GM18907 (cell line): ENCODE measurements around the gene HOATZ.
A peak's percentile ranks its signal among the peaks of the same experiment; 100 is the strongest.

Experiments used
- ATAC-seq: cut with Tn5 transposase; IDR thresholded peaks from one replicate; pipeline ENCODE4 v1.9.1; 2021; ENCODE audit warnings: mild to moderate bottlenecking, moderate library complexity; ENCODE audit not compliant: unreplicated experiment

HOATZ gene

DNA sequence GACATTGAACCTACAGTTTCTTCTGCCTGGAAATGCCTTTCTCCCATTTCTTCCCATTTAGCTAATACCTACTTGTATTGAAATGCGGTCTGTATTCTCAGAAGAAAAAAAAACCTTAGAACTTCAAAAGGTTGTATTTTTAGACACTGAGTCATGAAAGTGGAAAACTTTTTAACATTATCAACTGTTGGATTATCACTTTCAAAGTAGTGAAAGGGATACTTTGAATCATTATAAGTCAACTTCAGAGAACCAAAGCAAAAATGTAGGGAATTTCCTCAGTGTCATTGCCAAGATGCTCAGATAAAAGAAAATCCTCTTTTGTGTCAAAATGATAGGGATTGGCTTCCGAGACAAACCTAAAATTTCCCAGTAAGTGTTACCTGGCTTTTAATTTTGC is 6.6 kb downstream of the HOATZ start:
- ATAC-seq: no peak

DNA sequence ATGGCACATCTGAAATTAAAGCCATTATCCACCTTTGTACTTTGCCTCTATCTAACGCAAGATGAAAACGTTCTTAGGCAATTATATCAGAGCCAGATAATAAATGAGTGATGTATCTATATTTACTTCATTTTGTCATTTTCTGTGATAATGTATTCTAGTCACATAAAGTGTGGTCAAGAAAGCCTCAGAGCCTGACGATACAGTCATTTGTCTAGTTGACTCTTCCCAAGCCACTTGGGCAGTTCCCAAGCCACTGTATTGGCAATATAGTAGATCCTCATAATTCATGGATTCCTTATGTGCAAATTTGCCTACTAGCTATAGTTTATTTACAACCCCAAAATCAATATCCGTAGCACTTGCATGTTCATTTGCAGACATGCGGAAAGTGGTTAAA is 7.8 kb downstream of the HOATZ start:
- ATAC-seq: no peak

GRCh38 chr11:111523343-111523742 is 8.8 kb downstream of the HOATZ start:
- ATAC-seq: no peak

GRCh38 chr11:111524056-111524455 is 9.5 kb downstream of the HOATZ start:
- no peak for ATAC-seq

DNA sequence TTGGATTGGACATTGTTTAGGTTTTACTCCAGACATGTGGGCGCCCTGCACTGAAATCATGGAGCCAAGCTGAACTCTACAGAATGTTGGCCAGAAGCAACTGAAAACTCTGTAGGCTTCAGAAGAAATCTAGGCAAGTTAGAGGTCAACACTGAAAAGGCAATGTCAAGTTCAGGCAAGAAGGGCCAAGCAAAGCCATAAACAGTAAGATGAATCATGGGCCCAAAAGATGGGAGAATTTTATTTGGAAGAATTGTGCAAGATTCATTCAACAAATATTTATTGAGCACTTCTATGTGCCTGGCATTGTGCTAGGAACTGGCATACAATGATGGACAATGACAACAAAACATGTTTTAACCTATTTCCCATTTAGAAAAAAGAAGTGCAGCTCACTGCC is 10.9 kb downstream of the HOATZ start:
- ATAC-seq: no peak

GRCh38 chr11:111526501-111526900 is 11.9 kb downstream of the HOATZ start:
- peak; percentile 74 for ATAC-seq

DNA sequence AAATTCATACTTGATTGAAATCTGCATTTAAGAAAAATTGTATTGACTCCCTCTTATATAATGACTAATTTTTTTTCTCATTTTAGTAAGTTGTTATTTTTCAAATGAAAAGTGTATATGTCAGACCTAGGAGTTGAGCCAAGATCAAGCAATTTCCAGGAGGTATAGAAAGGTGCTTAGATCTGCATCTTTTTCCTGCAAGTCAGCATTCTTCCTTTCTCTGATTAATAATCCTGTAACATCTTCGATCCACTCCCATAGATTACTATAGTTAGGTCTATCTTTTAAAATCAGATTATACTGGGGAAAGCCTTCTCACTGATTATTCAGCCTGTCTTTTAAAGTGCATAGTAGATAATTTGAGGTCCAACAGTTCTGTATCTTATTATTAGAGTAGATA is 12.7 kb downstream of the HOATZ start:
- no peak for ATAC-seq

DNA sequence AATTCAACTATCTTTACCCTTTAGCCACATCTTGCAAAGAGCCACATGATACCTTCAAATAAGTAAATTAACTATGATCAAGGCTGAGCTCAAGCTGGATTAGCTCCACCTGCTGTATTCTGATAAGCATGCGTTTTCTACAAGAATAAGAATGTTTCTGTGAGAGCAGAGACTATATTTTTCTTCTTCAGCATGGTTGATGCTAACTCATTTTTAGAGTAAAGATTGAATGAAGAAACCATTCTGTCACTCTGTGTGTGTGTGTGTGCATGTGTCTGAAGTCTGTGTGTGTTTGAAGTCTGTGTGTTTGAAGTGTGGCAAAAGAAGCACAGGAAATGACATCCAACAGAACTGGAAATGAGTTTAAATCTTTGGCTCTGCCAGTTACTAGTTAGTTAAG is 14.0 kb downstream of the HOATZ start:
- no peak for ATAC-seq

DNA sequence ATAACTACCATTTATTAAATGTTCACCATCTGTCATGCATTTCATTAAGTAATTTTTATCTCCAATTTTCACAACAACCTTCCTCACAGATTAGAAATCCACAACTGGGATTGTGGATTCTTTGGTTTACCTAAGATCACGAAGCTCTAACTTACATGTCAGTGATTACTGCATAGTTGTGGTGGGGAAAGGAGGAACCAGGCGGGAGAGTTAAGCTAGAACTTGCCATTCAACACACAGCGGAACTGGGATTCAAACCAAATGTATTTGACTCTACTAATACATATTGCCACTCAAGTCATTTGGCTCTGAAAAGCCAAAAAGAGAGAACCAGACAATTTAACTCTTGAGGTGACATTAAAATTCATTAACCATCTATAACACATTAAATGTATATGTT is 15.5 kb downstream of the HOATZ start:
- no peak for ATAC-seq

GRCh38 chr11:111531136-111531535 is 16.6 kb downstream of the HOATZ start:
- no peak for ATAC-seq

DNA sequence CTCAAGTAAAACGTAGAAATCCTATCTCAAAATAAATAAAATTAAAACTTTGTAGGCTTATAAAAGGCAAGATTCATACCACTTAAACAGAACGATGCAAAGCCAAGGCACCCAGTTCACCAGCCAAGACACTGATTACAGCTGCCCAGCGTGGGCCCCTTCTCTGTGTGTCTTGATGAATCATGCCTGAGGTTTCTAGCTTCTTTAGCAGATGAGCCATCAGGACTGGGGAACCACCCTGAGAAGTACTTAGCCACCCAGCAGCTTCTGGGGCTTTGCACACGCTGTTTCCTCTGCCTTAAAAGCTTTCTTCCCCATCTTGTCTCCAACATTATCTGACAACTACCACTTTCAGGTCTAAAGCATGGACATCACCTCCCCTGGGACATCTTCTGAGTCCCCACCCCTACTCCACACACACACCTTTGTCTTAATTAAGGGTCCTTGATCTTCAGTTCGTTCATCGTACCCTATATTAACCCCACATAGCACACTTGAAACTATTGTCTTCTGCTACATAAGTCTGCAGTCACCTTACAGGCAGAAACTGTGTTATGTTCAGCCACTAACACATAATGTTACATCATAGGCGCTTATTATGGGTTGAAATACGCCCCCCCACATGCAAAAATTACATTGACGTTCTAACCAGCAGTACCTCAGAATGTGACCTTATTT is 17.2 kb downstream of the HOATZ start:
- ATAC-seq: peak; percentile 79

GRCh38 chr11:111532365-111532709 is 17.8 kb downstream of the HOATZ start:
- ATAC-seq: no peak

DNA sequence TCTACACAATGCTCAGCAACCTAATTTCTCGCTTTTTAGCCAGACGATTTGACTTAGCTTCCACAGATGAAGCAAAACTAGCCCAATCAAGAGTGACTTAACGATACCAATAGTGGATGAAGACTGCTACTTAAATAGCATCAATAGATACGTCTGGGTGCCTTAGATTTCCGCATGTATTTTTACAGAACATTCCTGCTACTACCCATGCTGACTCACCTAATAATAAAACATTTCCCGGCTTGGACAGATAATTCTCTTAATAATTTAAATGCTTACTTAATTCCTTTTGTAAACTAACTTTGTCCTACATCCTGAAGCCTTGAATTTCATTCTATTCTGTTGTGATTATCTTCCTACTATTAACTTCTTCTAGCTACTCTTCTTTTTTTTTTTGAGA is 20.7 kb downstream of the HOATZ start:
- no peak for ATAC-seq

DNA sequence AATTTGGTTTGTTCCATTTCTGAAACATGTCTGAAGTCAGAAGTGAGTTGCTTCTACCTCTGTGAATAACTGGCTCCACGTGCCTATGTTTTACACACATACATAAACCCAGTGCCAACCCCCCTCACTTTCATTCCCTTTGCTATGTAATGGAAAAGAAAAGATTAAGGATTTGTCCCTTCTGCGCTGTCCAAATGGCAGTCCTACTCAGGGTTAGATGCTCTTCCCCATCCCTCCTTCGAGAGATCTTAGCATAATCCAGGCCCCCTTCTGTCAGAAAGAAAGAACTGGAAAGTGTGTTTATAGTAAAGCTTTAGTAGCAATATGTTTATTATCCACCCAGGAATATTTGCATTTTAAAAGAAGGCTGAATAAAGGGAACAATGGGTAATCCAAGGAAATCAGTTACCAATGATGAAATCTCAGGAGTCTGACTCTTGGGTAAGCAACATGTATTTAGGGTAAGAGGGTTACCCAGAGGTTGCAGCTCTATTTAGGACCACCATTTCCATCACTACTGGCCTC is 22.8 kb downstream of the HOATZ start:
- no peak for ATAC-seq

GRCh38 chr11:111538407-111539114 is 24.0 kb downstream of the HOATZ start:
- ATAC-seq: no peak

DNA sequence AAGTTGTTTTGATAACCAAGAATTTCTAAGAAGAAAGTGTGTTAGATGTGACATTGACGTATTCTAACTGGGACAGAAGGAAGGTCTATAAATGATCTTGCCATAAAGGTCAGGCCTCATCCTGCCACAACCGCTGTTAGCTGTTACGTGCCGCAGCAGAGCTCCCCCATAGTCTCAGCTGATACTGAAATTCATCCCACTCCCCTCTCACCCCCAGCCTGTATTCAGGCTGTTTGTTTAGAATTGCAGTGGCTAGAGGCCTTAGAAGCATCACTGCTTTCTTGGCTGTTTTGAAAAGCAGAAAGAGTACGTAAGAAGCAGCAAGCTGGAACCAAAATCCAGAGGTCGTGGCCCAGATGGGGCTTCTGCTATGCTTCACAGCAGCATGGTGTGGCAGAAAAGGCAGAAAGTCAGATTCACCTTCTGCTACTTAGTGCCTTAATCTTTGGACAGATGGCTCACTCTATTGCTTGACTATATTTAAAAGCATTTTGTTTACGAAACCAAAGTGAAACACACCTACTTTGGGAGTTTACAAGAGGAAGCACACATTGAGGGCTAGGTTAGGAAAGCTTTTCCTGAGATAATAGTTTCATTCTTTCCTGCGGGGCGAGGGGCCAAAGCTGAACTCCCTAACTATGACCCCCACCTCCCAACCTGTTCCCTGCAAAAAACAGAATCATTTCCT is 25.0 kb downstream of the HOATZ start:
- no peak for ATAC-seq

DNA sequence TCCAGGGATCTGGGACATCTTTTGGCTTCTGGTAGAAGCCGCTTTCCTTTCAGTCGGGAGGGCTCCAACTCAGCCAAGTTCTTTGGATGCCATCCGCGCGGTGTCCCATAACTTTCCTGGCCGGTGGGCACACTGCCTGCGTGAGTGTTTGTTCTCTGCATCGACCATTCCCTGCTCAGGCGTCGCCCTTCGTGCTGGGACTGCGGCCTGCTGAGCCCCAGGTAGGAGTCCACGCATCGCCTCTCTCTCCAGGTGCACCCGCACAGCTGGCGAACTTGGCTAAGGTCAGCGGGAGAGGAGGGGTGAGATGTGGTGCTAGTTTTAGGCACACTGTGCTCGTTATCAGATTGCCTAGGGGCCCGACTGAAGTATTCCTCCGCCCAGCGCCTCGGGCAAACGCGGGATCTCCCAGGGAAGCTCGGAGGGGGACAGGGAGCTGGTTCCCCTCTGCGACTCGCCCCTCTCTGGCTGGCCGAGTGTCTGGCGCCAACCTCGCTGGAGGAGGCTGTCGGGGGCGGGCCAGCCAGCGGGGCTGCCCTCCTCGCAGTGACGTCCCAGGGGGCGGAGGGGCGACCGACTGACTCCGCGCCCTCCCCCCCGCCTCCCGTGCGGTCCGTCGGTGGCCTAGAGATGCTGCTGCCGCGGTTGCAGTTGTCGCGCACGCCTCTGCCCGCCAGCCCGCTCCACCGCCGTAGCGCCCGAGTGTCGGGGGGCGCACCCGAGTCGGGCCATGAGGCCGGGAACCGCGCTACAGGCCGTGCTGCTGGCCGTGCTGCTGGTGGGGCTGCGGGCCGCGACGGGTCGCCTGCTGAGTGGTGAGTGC is 25.7 kb downstream of the HOATZ start, which contains the start of gene LAYN:
TSS of gene LAYN (plus strand) at position 607 of the 823 bp plus-strand sequence. CDS start at position 731, 124 bp downstream.
- no peak for ATAC-seq

- no peak for ATAC-seq
Measured at GRCh38 chr11:111540937-111541253, 26.3 kb downstream of the HOATZ start.

DNA sequence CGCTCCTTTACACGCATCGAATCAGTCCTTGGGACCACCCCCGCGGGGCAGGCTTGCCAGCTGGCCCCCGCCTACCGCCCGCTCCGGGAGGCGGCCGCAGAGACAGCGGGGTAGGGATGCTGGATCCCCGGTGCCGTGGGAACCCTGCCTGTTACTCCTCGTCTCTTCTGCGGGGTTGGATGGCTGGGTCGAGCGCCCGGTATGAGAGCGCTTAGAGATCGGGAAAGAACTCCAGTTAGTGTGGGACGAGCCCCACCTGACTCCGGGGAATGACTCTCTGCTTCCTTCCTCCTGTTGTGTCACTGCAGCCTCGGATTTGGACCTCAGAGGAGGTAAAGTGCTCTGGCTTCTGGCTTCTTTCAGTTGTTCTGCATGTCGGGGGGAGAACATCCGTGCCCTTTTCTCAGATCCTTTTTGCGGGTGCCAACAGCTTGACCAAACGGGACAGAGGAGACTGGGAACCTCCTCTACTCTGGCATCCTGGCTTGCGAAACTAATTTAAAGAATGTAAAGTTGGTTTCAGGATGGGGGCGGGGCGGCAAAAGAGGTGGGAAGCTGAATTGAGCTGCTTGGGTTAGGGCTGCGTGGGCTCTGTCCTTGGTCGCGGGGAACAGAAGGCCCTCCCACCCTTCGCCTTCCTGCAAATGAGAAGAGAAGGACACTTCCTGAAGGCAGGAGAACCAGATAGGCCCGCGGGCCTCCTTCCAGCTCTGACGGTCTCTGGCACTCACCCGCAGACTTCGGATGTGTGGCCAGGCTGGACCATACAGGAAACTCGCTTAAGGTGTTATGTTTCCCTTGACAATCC is 26.9 kb downstream of the HOATZ start:
- no peak for ATAC-seq

DNA sequence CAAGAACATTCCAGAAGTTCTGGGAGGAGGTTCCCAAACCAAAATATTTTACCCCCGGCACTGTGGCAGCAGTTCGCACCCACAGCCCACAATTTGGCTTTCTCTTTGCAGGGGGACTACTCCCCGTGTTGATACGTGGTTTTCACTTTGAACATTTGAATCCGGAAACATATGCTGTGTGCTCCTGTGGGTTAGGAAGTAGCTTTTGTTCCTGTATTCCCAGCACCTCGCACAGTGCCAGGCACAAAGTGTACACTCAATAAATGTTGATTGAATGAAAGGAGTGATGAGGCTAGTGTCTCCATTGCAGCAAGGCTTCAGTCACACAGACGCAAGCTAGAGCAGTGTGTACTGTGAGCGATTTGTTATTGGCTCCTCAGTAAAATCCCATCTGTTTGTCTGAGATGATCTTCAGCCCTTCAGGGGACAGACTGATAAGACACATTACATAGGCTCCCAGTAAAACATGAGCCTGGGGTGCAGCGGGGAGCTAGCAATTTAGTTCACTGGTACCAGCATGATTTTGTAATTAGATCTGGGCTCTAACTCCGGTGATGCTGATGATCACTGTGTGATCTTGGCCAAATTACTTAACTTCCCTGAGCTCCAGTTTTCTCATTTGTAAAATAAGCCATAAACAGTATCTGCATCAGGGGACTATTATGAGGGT is 28.2 kb downstream of the HOATZ start:
- no peak for ATAC-seq
